Uterus (tissue), 4 donors: ENCODE data around the gene NKX2-2. TPM values are rescaled to one million over a fixed set of nuclear protein-coding genes. Genes with fewer than 3 reads are reported as not detected.

Experiments used
- DNase-seq, 2 donors: peaks; one replicate each; pipeline ENCODE4 v3.0.0-alpha.2; 2019 to 2020
- H3K27ac ChIP-seq, 2 donors: fragments of 200-600 bp; sonication (generic); 1 replicate in 1 of 2; 2 replicates in 1 of 2; pipeline ENCODE4 v1.5.1; 2016 to 2018
- H3K27me3 ChIP-seq, 2 donors: fragments of 200-600 bp; sonication (generic); one replicate each; pipeline ENCODE4 v1.5.1; 2018 to 2019; ENCODE audit warnings: control low read depth in 1 of 2
- H3K36me3 ChIP-seq, 2 donors: fragments of 200-600 bp; sonication (generic); one replicate each; pipeline ENCODE4 v1.5.1; 2019; ENCODE audit warnings: control low read depth in 1 of 2
- H3K4me1 ChIP-seq, 2 donors: fragments of 200-600 bp; sonication (generic); one replicate each; pipeline ENCODE4 v1.5.1; 2018 to 2019; ENCODE audit warnings: control low read depth in 1 of 2
- H3K4me3 ChIP-seq, 2 donors: fragments of 200-600 bp; sonication (generic); 1 replicate in 1 of 2; 2 replicates in 1 of 2; pipeline ENCODE4 v1.5.1; 2018 to 2019; ENCODE audit warnings: mild to moderate bottlenecking in 1 of 2
- H3K9me3 ChIP-seq, 2 donors: fragments of 200-600 bp; sonication (generic); one replicate each; pipeline ENCODE4 v1.5.1; 2019; ENCODE audit warnings: control low read depth in 1 of 2
- CTCF ChIP-seq, 4 experiments: fragments of 200-600 bp in 2 of 4; fragments of 450-650 bp in 2 of 4; sonication (generic) in 2 of 4; IDR thresholded peaks; one replicate each; pipeline ENCODE4 v1.5.1; 2016 to 2019; ENCODE audit warnings: antibody characterized with exemption in 4 of 4, mild to moderate bottlenecking in 2 of 4, moderate library complexity in 1 of 4
- POLR2A ChIP-seq, 2 donors: fragments of 450-650 bp; IDR thresholded peaks; one replicate each; pipeline ENCODE4 v1.6.1; 2016; ENCODE audit warnings: antibody characterized with exemption in 2 of 2, mild to moderate bottlenecking in 1 of 2, moderate library complexity in 1 of 2
- intact Hi-C: fragments of 100-400 bp; cut with DNase I; formaldehyde crosslinking; loops from one replicate; pipeline ENCODE4 v1.15.1; 2023; ENCODE audit warnings: low total_unique reads
- total RNA-seq, 4 donors: library from RNA; depleted of rRNA in 3 of 4; stranded (reverse); fragments of >200 nt in 3 of 4; gene quantifications; one replicate each; pipeline versions ENCODE4 v1.1.0 to v1.2.4, GENCODE V29; 2014 to 2023
- donor health status: DM: yes; HTN: yes; CAD: no.

The NKX2-2 gene
- total RNA-seq, 4 donors from 2014 or later = not detected

- no peak for DNase-seq
- no peak overlapping the region for H3K27ac ChIP-seq
- H3K4me1 ChIP-seq = no peaks in the 10 kb centered on the region
- TF ChIP-seq POLR2A (IDR thresholded peaks at IDR 0.05) (no peak), CTCF (IDR thresholded peaks at IDR 0.05) (no peak)
- intact Hi-C loops = no loop called here
- H3K9me3 ChIP-seq = no peaks in the 10 kb centered on the region
- no peak overlapping the region for H3K4me3 ChIP-seq
- H3K27me3 ChIP-seq = no peaks in the 10 kb centered on the region
- H3K36me3 ChIP-seq = no peaks in the 10 kb centered on the region
Measured at GRCh38 chr20:21555470-21556120, 41.7 kb upstream of the NKX2-2 start.

- Histone ChIP-seq H3K36me3 (no peaks in the 10 kb centered on the region), H3K4me3 (no peak overlapping the region), H3K27me3 (no peaks in the 10 kb centered on the region), H3K4me1 (no peaks in the 10 kb centered on the region), H3K27ac (no peak overlapping the region), H3K9me3 (no peaks in the 10 kb centered on the region)
- intact Hi-C loops = no loop called here
- TF ChIP-seq CTCF (IDR thresholded peaks at IDR 0.05) (no peak), POLR2A (IDR thresholded peaks at IDR 0.05) (no peak)
- DNase-seq = no peak
Measured at GRCh38 chr20:21554985-21555384, 41.1 kb upstream of the NKX2-2 start.

GRCh38 chr20:21554376-21554890, 40.6 kb upstream of the NKX2-2 start:
- H3K9me3 ChIP-seq = no peaks in the 10 kb centered on the region
- H3K4me1 ChIP-seq = no peaks in the 10 kb centered on the region
- intact Hi-C loops = no loop called here
- H3K4me3 ChIP-seq = no peak overlapping the region
- no peaks in the 10 kb centered on the region for H3K36me3 ChIP-seq
- no peak for DNase-seq
- H3K27me3 ChIP-seq = no peaks in the 10 kb centered on the region
- no peak overlapping the region for H3K27ac ChIP-seq
- TF ChIP-seq POLR2A (IDR thresholded peaks at IDR 0.05) (no peak), CTCF (IDR thresholded peaks at IDR 0.05) (no peak)

GRCh38 chr20:21550587-21550986, 36.7 kb upstream of the NKX2-2 start:
- DNase-seq = no peak
- Histone ChIP-seq H3K4me3 (no peak overlapping the region), H3K4me1 (no peaks in the 10 kb centered on the region), H3K36me3 (no peaks in the 10 kb centered on the region), H3K27me3 (no peaks in the 10 kb centered on the region), H3K27ac (no peak overlapping the region), H3K9me3 (no peaks in the 10 kb centered on the region)
- no peak for TF ChIP-seq POLR2A (IDR thresholded peaks at IDR 0.05)
- TF ChIP-seq CTCF (IDR thresholded peaks at IDR 0.05) = no peak
- intact Hi-C loops = no loop called here

- intact Hi-C loops = no loop called here
- Histone ChIP-seq H3K4me3 (no peak overlapping the region), H3K27me3 (no peaks in the 10 kb centered on the region), H3K36me3 (no peaks in the 10 kb centered on the region), H3K9me3 (no peaks in the 10 kb centered on the region), H3K4me1 (no peaks in the 10 kb centered on the region), H3K27ac (no peak overlapping the region)
- no peak for DNase-seq
- TF ChIP-seq POLR2A (IDR thresholded peaks at IDR 0.05) = no peak
- TF ChIP-seq CTCF (IDR thresholded peaks at IDR 0.05) = no peak
Measured at GRCh38 chr20:21548390-21549035, 34.6 kb upstream of the NKX2-2 start.
